GM23338 (cell line): ENCODE measurements around the gene TLR9. TPM values are rescaled to one million over a fixed set of nuclear protein-coding genes. Genes with fewer than 3 reads are reported as not detected.

Source experiments
- ATAC-seq: fragments of 200-7000 bp; cut with Tn5 transposase; 3 replicates; pipeline ENCODE4 v1.9.1; 2020
- DNase-seq: peaks from one replicate; pipeline ENCODE4 v3.0.0-alpha.2; 2015; ENCODE audit warnings: low spot score
- H2AFZ ChIP-seq: fragments of 200-600 bp; sonication (generic); 2 replicates; pipeline ENCODE4 v1.8.0; 2016; ENCODE audit warnings: antibody characterized with exemption, mild to moderate bottlenecking, moderate library complexity
- H3F3A ChIP-seq: fragments of 200-600 bp; sonication (generic); replicated peaks from 2 replicates; pipeline ENCODE4 v1.8.0; 2017; ENCODE audit warnings: antibody characterized with exemption, mixed run types, low read depth
- H3K27ac ChIP-seq: fragments of 200-600 bp; sonication (generic); 2 replicates; pipeline ENCODE4 v1.6.1; 2016; ENCODE audit warnings: low read depth
- H3K27me3 ChIP-seq: fragments of 200-600 bp; sonication (generic); 2 replicates; pipeline ENCODE4 v1.8.0; 2016; ENCODE audit warnings: mild to moderate bottlenecking, mixed run types, moderate library complexity; ENCODE audit not compliant: insufficient read depth
- H3K36me3 ChIP-seq: fragments of 200-600 bp; sonication (generic); 2 replicates; pipeline ENCODE4 v1.8.0; 2016; ENCODE audit warnings: mild to moderate bottlenecking; ENCODE audit not compliant: insufficient read depth
- H3K4me1 ChIP-seq: fragments of 200-600 bp; sonication (generic); 2 replicates; pipeline ENCODE4 v1.8.0; 2016; ENCODE audit warnings: mild to moderate bottlenecking, moderate library complexity; ENCODE audit not compliant: insufficient read depth
- H3K4me2 ChIP-seq: fragments of 200-600 bp; sonication (generic); 2 replicates; pipeline ENCODE4 v1.7.1; 2017; ENCODE audit warnings: mixed run types
- H3K4me3 ChIP-seq: fragments of 200-600 bp; sonication (generic); 2 replicates; pipeline ENCODE4 v1.6.1; 2016; ENCODE audit warnings: mixed run types
- H3K79me2 ChIP-seq: fragments of 200-600 bp; sonication (generic); replicated peaks from 2 replicates; pipeline ENCODE4 v1.8.0; 2017; ENCODE audit warnings: mild to moderate bottlenecking; ENCODE audit not compliant: insufficient read depth
- H3K9me2 ChIP-seq: fragments of 200-600 bp; sonication (generic); 2 replicates; pipeline ENCODE4 v1.8.0; 2017; ENCODE audit not compliant: insufficient read depth
- H4K20me1 ChIP-seq: fragments of 200-600 bp; sonication (generic); replicated peaks from 2 replicates; pipeline ENCODE4 v1.8.0; 2017; ENCODE audit warnings: mild to moderate bottlenecking; ENCODE audit not compliant: insufficient read depth
- H3K27ac Mint-ChIP-seq: 2 replicates; pipeline ENCODE4 v1.8.0; 2020; ENCODE audit warnings: inconsistent platforms, mild to moderate bottlenecking, moderate library complexity, mixed read lengths
- H3K27me3 Mint-ChIP-seq: 3 replicates; pipeline ENCODE4 v1.8.0; 2022; ENCODE audit warnings: low read depth, mild to moderate bottlenecking, moderate library complexity, mixed read lengths, inconsistent platforms; ENCODE audit not compliant: insufficient read depth, poor library complexity
- H3K36me3 Mint-ChIP-seq: 3 replicates; pipeline ENCODE4 v1.8.0; 2021; ENCODE audit warnings: low read depth, mild to moderate bottlenecking, inconsistent platforms, moderate library complexity, mixed read lengths
- H3K4me1 Mint-ChIP-seq: 3 replicates; pipeline ENCODE4 v1.8.0; 2020; ENCODE audit warnings: mild to moderate bottlenecking, inconsistent platforms, mixed read lengths
- H3K4me3 Mint-ChIP-seq: 3 replicates; pipeline ENCODE4 v1.8.0; 2021; ENCODE audit warnings: moderate library complexity, mild to moderate bottlenecking, inconsistent platforms, mixed read lengths
- H3K9me3 Mint-ChIP-seq: 3 replicates; pipeline ENCODE4 v1.8.0; 2020; ENCODE audit warnings: moderate library complexity, mild to moderate bottlenecking, inconsistent platforms, mixed read lengths
- CREB1 ChIP-seq: fragments of 250-450 bp; sonication (Bioruptor Pico); IDR thresholded peaks from 2 replicates; pipeline ENCODE4 v1.5.0; 2020; ENCODE audit warnings: low read depth, mild to moderate bottlenecking, moderate library complexity
- CTCF ChIP-seq, 2 experiments: fragments of 200-600 bp in 1 of 2; sonication (generic) in 1 of 2; conservative IDR thresholded peaks; 2 replicates each; pipeline versions ENCODE4 v1.5.1 to v1.6.1; 2016 to 2017; ENCODE audit warnings: antibody characterized with exemption in 2 of 2, low read depth in 2 of 2, mild to moderate bottlenecking in 2 of 2, moderate library complexity in 1 of 2
- ETS1 ChIP-seq: IDR thresholded peaks from 2 replicates; pipeline ENCODE4 v1.6.1; 2016; ENCODE audit warnings: antibody characterized with exemption
- EZH2 ChIP-seq: fragments of 200-600 bp; sonication (generic); IDR thresholded peaks from one replicate; pipeline ENCODE4 v1.8.0; 2017; ENCODE audit warnings: antibody characterized with exemption, mild to moderate bottlenecking, low read depth; ENCODE audit not compliant: unreplicated experiment
- EZH2phosphoT487 ChIP-seq: fragments of 200-600 bp; sonication (generic); IDR thresholded peaks from one replicate; pipeline ENCODE4 v1.8.1; 2018; ENCODE audit warnings: antibody characterized with exemption; ENCODE audit not compliant: unreplicated experiment
- JUNB ChIP-seq: IDR thresholded peaks from one replicate; pipeline ENCODE4 v1.6.1; 2016; ENCODE audit warnings: antibody characterized with exemption; ENCODE audit not compliant: unreplicated experiment
- NANOG ChIP-seq: IDR thresholded peaks from 2 replicates; pipeline ENCODE4 v1.6.1; 2016; ENCODE audit warnings: antibody characterized with exemption, borderline replicate concordance
- POLR2AphosphoS5 ChIP-seq: IDR thresholded peaks from 2 replicates; pipeline ENCODE4 v1.6.1; 2016; ENCODE audit warnings: antibody characterized with exemption, low read depth
- REST ChIP-seq: IDR thresholded peaks from one replicate; pipeline ENCODE4 v1.6.1; 2018; ENCODE audit warnings: antibody characterized with exemption; ENCODE audit not compliant: unreplicated experiment
- STAT1 ChIP-seq: IDR thresholded peaks from one replicate; pipeline ENCODE4 v1.6.1; 2016; ENCODE audit warnings: antibody characterized with exemption; ENCODE audit not compliant: unreplicated experiment
- ZNF114 ChIP-seq: fragments of 250-450 bp; sonication (Bioruptor Pico); IDR thresholded peaks from 2 replicates; pipeline ENCODE4 v1.5.0; 2020; ENCODE audit warnings: mild to moderate bottlenecking, moderate library complexity
- ZNF331 ChIP-seq: fragments of 250-450 bp; sonication (Bioruptor Pico); IDR thresholded peaks from 2 replicates; pipeline ENCODE4 v1.5.0; 2020; ENCODE audit warnings: low read depth, mild to moderate bottlenecking, moderate library complexity
- ZNF462 ChIP-seq: fragments of 250-450 bp; sonication (Bioruptor Pico); IDR thresholded peaks from 2 replicates; pipeline ENCODE4 v1.5.0; 2020; ENCODE audit warnings: mild to moderate bottlenecking, moderate library complexity
- polyA plus RNA-seq: library from polyadenylated mRNA; unstranded; fragments of >200 nt; fragmentation: Nextera tagmentation; extraction: Ambion mirVana; gene quantifications from 2 replicates; pipeline ENCODE4 v1.2.1, GENCODE V29; 2016
- total RNA-seq: library from RNA; depleted of rRNA; stranded (reverse); fragments of >200 nt; shearing (Covaris generic); gene quantifications from 2 replicates; pipeline ENCODE4 v1.2.3, GENCODE V29; 2014

The TLR9 gene
- total and polyA plus RNA-seq, 2 experiments from 2014 or later = not detected

GRCh38 chr3:52181543-52181942 lies 43.9 kb downstream of the TLR9 start:
- no peak overlapping the region for H3K4me3 Mint-ChIP-seq

More at GRCh38 chr3:52181543-52181942, 43.9 kb downstream of the TLR9 start:
- H3K36me3 ChIP-seq = no peaks in the 10 kb centered on the region
- Mint-ChIP-seq H3K9me3 (no peaks in the 10 kb centered on the region), H3K36me3 (no peaks in the 10 kb centered on the region), H3K27me3 (peaks cover 9% of the 10 kb centered on the region), H3K27ac (no peak overlapping the region), H3K4me1 (peaks cover 16% of the 10 kb centered on the region)
- ATAC-seq = no peak
- H3K27me3 ChIP-seq = no peaks in the 10 kb centered on the region
- no peaks in the 10 kb centered on the region for H3K9me2 ChIP-seq
- no peaks in the 10 kb centered on the region for H3K4me1 ChIP-seq
- no peak overlapping the region for H3K27ac ChIP-seq
- H3F3A ChIP-seq = no peaks in the 10 kb centered on the region
- no peak for DNase-seq
- H2AFZ ChIP-seq = no peak overlapping the region
- no peaks in the 10 kb centered on the region for H4K20me1 ChIP-seq
- H3K79me2 ChIP-seq = no peaks in the 10 kb centered on the region
- no peak overlapping the region for H3K4me2 ChIP-seq
- no peak for TF ChIP-seq ETS1
- TF ChIP-seq EZH2phosphoT487 = no peak
- TF ChIP-seq POLR2AphosphoS5 = no peak
- no peak for TF ChIP-seq REST
- TF ChIP-seq STAT1 = no peak
- TF ChIP-seq ZNF331 (CRISPR knock-in tag) = no peak
- TF ChIP-seq ZNF462 (CRISPR knock-in tag) = no peak
- TF ChIP-seq JUNB = no peak
- TF ChIP-seq CTCF (conservative IDR thresholded peaks at IDR 0.05; ENCODE audit: low read depth in 2 of 2) = no peak
- TF ChIP-seq ZNF114 (CRISPR knock-in tag) = no peak
- no peak for TF ChIP-seq CREB1 (CRISPR knock-in tag)
- TF ChIP-seq EZH2 = no peak
- TF ChIP-seq NANOG = no peak
- no peak overlapping the region for H3K4me3 ChIP-seq
